OCI-LY7 (cell line): ENCODE measurements around the gene NUDT7. TPM values are rescaled to one million over a fixed set of nuclear protein-coding genes. Genes with fewer than 3 reads are reported as not detected.

ENCODE experiments used
- BruUV-seq: library from RNA; stranded (reverse); fragments of 400-500 nt; replicated peaks from 2 replicates; lab custom pipeline; 2021; lab: Mats Ljungman, UMichigan
- CTCF ChIA-PET: fragments of 300-600 bp; sonication (Branson Sonifier 250); formaldehyde crosslinking; loops from one replicate; lab custom pipeline; 2022; ENCODE audit warnings: antibody characterized with exemption; ENCODE audit not compliant: unreplicated experiment; lab: Charles Lee
- POLR2A ChIA-PET: fragments of 300-600 bp; sonication (Branson Sonifier 250); formaldehyde crosslinking; loops from one replicate; lab custom pipeline; 2022; ENCODE audit warnings: antibody characterized with exemption; lab: Charles Lee
- DNase-seq: peaks from one replicate; pipeline ENCODE4 v3.0.0-alpha.2; 2015; ENCODE audit warnings: low spot score
- H2AFZ ChIP-seq: fragments of 200-600 bp; sonication (generic), shearing (Covaris generic); 2 replicates; pipeline ENCODE4 v1.6.1; 2014; ENCODE audit warnings: mild to moderate bottlenecking, antibody characterized with exemption, low read length, moderate library complexity
- H3K27ac ChIP-seq: fragments of 200-600 bp; sonication (generic); 2 replicates; pipeline ENCODE4 v1.5.1; 2014; ENCODE audit warnings: mixed run types, low read depth, mild to moderate bottlenecking, moderate library complexity, low read length, inconsistent platforms; ENCODE audit not compliant: poor library complexity, severe bottlenecking
- H3K36me3 ChIP-seq: fragments of 200-600 bp; sonication (generic); 2 replicates; pipeline ENCODE4 v1.6.1; 2014; ENCODE audit warnings: mild to moderate bottlenecking, antibody characterized with exemption, low read length, moderate library complexity, mixed read lengths; ENCODE audit not compliant: insufficient read depth
- H3K4me1 ChIP-seq: fragments of 200-600 bp; sonication (generic); 2 replicates; pipeline ENCODE4 v1.5.1; 2014; ENCODE audit warnings: mild to moderate bottlenecking, low read length; ENCODE audit not compliant: insufficient read depth, poor library complexity, severe bottlenecking
- H3K4me2 ChIP-seq: fragments of 200-600 bp; sonication (generic); 2 replicates; pipeline ENCODE4 v1.6.1; 2014; ENCODE audit warnings: mild to moderate bottlenecking, low read length
- H3K4me3 ChIP-seq: fragments of 200-600 bp; sonication (generic); 2 replicates; pipeline ENCODE4 v1.5.1; 2014; ENCODE audit warnings: mild to moderate bottlenecking, low read depth, low read length; ENCODE audit not compliant: poor library complexity, severe bottlenecking
- H3K79me2 ChIP-seq: fragments of 200-600 bp; sonication (generic); 2 replicates; pipeline ENCODE4 v1.6.1; 2016; ENCODE audit warnings: low read depth, mild to moderate bottlenecking, low read length, moderate library complexity, mixed read lengths; ENCODE audit not compliant: insufficient read depth
- H3K9me2 ChIP-seq: fragments of 200-600 bp; sonication (generic); 2 replicates; pipeline ENCODE4 v1.6.1; 2016; ENCODE audit warnings: mild to moderate bottlenecking, low read length, mixed read lengths; ENCODE audit not compliant: insufficient read depth
- H3K9me3 ChIP-seq: fragments of 200-600 bp; sonication (generic); 2 replicates; pipeline ENCODE4 v1.6.1; 2014; ENCODE audit warnings: mild to moderate bottlenecking, mixed run types, low read length, mixed read lengths
- H4K20me1 ChIP-seq: fragments of 200-600 bp; sonication (generic); 2 replicates; pipeline ENCODE4 v1.6.1; 2014; ENCODE audit warnings: mild to moderate bottlenecking, antibody characterized with exemption, low read length, moderate library complexity, mixed read lengths; ENCODE audit not compliant: insufficient read depth
- CTCF ChIP-seq: fragments of 200-600 bp; sonication (generic); conservative IDR thresholded peaks from 2 replicates; pipeline ENCODE4 v1.5.1; 2014; ENCODE audit warnings: mild to moderate bottlenecking, antibody characterized with exemption, low read length, moderate library complexity, mixed read lengths
- EZH2phosphoT487 ChIP-seq: fragments of 200-600 bp; sonication (generic); IDR thresholded peaks from 2 replicates; pipeline ENCODE4 v1.6.1; 2018; ENCODE audit warnings: low read depth, borderline replicate concordance, mild to moderate bottlenecking, mixed run types, antibody characterized with exemption, low read length, moderate library complexity, mixed read lengths
- intact Hi-C: fragments of 100-400 bp; cut with micrococcal nuclease; formaldehyde crosslinking; loops from one replicate; pipeline ENCODE4 v1.10.0; 2022; ENCODE audit not compliant: unreplicated experiment
- total RNA-seq, 2 experiments: library from RNA; depleted of rRNA in 1 of 2; stranded (reverse); fragments of >200 nt in 1 of 2; shearing (Covaris generic) in 1 of 2; gene quantifications; 2 replicates each; pipeline ENCODE4 v1.2.3, GENCODE V29; 2014 to 2022

The NUDT7 gene
- total RNA-seq, 2 experiments from 2014 or later = 4.4 to 22.1 TPM

- CTCF ChIA-PET = no interaction called here
- BruUV-seq = no TSS peak
Measured at GRCh38 chr16:77689971-77690370, 32.3 kb upstream of the NUDT7 start.

GRCh38 chr16:77690416-77690815 lies 31.9 kb upstream of the NUDT7 start:
- Histone ChIP-seq H4K20me1 (no peaks in the 10 kb centered on the region), H3K27ac (no peak overlapping the region), H3K79me2 (no peaks in the 10 kb centered on the region), H3K4me2 (no peak overlapping the region), H2AFZ (no peak overlapping the region), H3K9me3 (no peaks in the 10 kb centered on the region), H3K4me1 (no peaks in the 10 kb centered on the region), H3K36me3 (no peaks in the 10 kb centered on the region), H3K4me3 (no peak overlapping the region), H3K9me2 (no peaks in the 10 kb centered on the region)
- TF ChIP-seq EZH2phosphoT487 (no peak), CTCF (no peak)
- DNase-seq = no peak
- ChIA-PET CTCF (no interaction called here), POLR2A (no interaction called here)
- no TSS peak for BruUV-seq
- intact Hi-C loops = no loop called here

More at GRCh38 chr16:77689971-77690370, 32.3 kb upstream of the NUDT7 start:
- Histone ChIP-seq H3K36me3 (no peaks in the 10 kb centered on the region), H3K4me3 (no peak overlapping the region), H4K20me1 (no peaks in the 10 kb centered on the region), H3K79me2 (no peaks in the 10 kb centered on the region), H3K4me2 (no peak overlapping the region), H3K4me1 (no peaks in the 10 kb centered on the region), H3K9me2 (no peaks in the 10 kb centered on the region), H3K27ac (no peak overlapping the region), H3K9me3 (no peaks in the 10 kb centered on the region), H2AFZ (no peak overlapping the region)
- intact Hi-C loops = no loop called here
- TF ChIP-seq EZH2phosphoT487 = no peak
- TF ChIP-seq CTCF = no peak
- DNase-seq = no peak
- POLR2A ChIA-PET = no interaction called here

- DNase-seq = no peak
- no TSS peak for BruUV-seq
- no peaks in the 10 kb centered on the region for H3K36me3 ChIP-seq
- H3K9me3 ChIP-seq = no peaks in the 10 kb centered on the region
- H2AFZ ChIP-seq = no peak overlapping the region
- no peak overlapping the region for H3K27ac ChIP-seq
- H3K4me3 ChIP-seq = no peak overlapping the region
- no peaks in the 10 kb centered on the region for H4K20me1 ChIP-seq
- CTCF ChIA-PET = no interaction called here
- H3K4me2 ChIP-seq = no peak overlapping the region
- H3K4me1 ChIP-seq = no peaks in the 10 kb centered on the region
- intact Hi-C loops = no loop called here
- H3K9me2 ChIP-seq = no peaks in the 10 kb centered on the region
- H3K79me2 ChIP-seq = no peaks in the 10 kb centered on the region
- POLR2A ChIA-PET = interaction anchor here (0.7 kb wide), 1 partner anchor 33 kb away, joined by 7 read pairs; no protein-coding TSS in a partner anchor
- TF ChIP-seq EZH2phosphoT487 (no peak), CTCF (no peak)
Measured at GRCh38 chr16:77692612-77693011, 29.7 kb upstream of the NUDT7 start.
